Vagina (tissue), 2 donors: ENCODE results near the gene POR. TPM values are rescaled to one million over a fixed set of nuclear protein-coding genes. Genes with fewer than 3 reads are reported as not detected.

Experiments
- DNase-seq, 2 donors: peaks; one replicate each; pipeline ENCODE4 v3.0.0-alpha.2; 2017; ENCODE audit errors: extremely low spot score in 2 of 2
- H3K27ac ChIP-seq: fragments of 200-600 bp; sonication (generic); one replicate; pipeline ENCODE4 v1.5.1; 2019
- H3K27me3 ChIP-seq: fragments of 200-600 bp; sonication (generic); one replicate; pipeline ENCODE4 v1.5.1; 2019
- H3K36me3 ChIP-seq, 2 donors: fragments of 200-600 bp; sonication (generic); one replicate each; pipeline ENCODE4 v1.5.1; 2017 to 2019
- H3K4me1 ChIP-seq: fragments of 200-600 bp; sonication (generic); one replicate; pipeline ENCODE4 v1.5.1; 2019
- H3K4me3 ChIP-seq, 2 donors: fragments of 200-600 bp; sonication (generic); 1 replicate in 1 of 2; 2 replicates in 1 of 2; pipeline ENCODE4 v1.5.1; 2016 to 2019
- H3K9me3 ChIP-seq: fragments of 200-600 bp; sonication (generic); one replicate; pipeline ENCODE4 v1.5.1; 2019
- CTCF ChIP-seq, 3 experiments: fragments of 450-650 bp in 2 of 3; fragments of 200-600 bp in 1 of 3; sonication (generic) in 1 of 3; IDR thresholded peaks; one replicate each; pipeline ENCODE4 v1.5.1; 2017 to 2019; ENCODE audit warnings: antibody characterized with exemption in 3 of 3, mild to moderate bottlenecking in 2 of 3, moderate library complexity in 2 of 3
- POLR2A ChIP-seq, 2 donors: fragments of 450-650 bp; IDR thresholded peaks; one replicate each; pipeline ENCODE4 v1.6.1; 2017; ENCODE audit warnings: antibody characterized with exemption in 2 of 2, mild to moderate bottlenecking in 2 of 2, moderate library complexity in 2 of 2
- POLR2AphosphoS5 ChIP-seq, 2 donors: sonication (generic); formaldehyde crosslinking; IDR thresholded peaks; one replicate each; pipeline ENCODE4 v1.9.0; 2017; ENCODE audit warnings: antibody characterized with exemption in 2 of 2, mild to moderate bottlenecking in 2 of 2, low read depth in 1 of 2; ENCODE audit not compliant: insufficient read depth in 1 of 2
- intact Hi-C: fragments of 100-400 bp; cut with DNase I; formaldehyde crosslinking; loops from one replicate; pipeline ENCODE4 v1.15.1; 2023
- total RNA-seq: library from RNA; depleted of rRNA; stranded (reverse); fragments of >200 nt; gene quantifications from one replicate; pipeline ENCODE4 v1.2.3, GENCODE V29; 2016

Gene POR
- total RNA-seq, 1 donor from 2014 or later = 94.3 TPM

DNA sequence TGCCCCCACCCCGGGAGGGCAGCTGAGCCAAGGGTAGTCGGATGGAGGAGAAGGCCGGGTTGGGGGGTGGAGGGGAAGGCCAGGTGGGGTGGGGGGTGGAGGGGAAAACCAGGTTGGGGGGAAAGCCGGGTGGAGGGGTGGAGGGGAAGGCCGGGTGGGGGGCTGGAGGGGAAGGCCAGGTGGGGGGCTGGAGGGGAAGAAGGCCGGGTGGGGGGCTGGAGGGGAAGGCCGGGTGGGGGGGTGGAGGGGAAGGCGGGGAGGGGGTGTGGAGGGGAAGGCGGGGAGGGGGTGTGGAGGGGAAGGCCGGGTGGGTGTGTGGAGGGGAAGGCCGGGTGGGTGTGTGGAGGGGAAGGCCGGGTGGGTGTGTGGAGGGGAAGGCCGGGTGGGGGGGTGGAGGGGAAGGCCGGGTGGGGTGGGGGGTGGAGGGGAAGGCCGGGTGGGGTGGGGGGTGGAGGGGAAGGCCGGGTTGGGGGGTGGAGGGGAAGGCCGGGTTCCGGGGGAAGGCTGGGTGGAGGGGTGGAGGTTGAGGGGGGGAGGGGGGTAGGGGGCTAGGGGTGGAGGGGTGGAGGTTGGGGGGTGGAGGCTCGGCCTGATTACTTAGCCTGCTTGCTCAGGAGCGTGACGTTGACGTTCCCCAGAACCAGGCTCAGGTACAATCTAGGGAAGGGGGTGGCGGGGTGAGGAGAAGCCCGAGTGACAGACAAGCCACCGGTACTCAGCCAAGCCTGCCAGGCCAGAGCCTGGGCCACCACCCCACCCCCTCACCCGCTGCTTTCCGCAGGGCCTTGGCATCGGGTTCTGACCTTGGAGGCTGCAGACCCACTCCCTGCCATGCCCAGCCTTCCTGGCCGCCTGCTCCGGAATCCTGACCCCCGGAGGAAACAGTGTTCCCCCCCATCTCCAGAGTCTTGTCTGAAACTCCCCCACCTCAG lies 73.9 kb downstream of the POR start:
- Histone ChIP-seq H3K27me3 (no peaks in the 10 kb centered on the region), H3K27ac (no peak overlapping the region), H3K36me3 (peaks cover 0 to 52% of the 10 kb centered on the region in 2 donors), H3K9me3 (no peaks in the 10 kb centered on the region), H3K4me3 (peak overlapping the region in 1 of 2 donors; percentile 35), H3K4me1 (peaks cover 31% of the 10 kb centered on the region)
- TF ChIP-seq CTCF (IDR thresholded peaks at IDR 0.05) = no peak
- no peak for TF ChIP-seq POLR2A (IDR thresholded peaks at IDR 0.05)
- no peak for TF ChIP-seq POLR2AphosphoS5 (IDR thresholded peaks at IDR 0.05; ENCODE audit: insufficient read depth in 1 of 2, low read depth in 1 of 2)
- intact Hi-C loops = no loop called here
- no peak for DNase-seq

DNA sequence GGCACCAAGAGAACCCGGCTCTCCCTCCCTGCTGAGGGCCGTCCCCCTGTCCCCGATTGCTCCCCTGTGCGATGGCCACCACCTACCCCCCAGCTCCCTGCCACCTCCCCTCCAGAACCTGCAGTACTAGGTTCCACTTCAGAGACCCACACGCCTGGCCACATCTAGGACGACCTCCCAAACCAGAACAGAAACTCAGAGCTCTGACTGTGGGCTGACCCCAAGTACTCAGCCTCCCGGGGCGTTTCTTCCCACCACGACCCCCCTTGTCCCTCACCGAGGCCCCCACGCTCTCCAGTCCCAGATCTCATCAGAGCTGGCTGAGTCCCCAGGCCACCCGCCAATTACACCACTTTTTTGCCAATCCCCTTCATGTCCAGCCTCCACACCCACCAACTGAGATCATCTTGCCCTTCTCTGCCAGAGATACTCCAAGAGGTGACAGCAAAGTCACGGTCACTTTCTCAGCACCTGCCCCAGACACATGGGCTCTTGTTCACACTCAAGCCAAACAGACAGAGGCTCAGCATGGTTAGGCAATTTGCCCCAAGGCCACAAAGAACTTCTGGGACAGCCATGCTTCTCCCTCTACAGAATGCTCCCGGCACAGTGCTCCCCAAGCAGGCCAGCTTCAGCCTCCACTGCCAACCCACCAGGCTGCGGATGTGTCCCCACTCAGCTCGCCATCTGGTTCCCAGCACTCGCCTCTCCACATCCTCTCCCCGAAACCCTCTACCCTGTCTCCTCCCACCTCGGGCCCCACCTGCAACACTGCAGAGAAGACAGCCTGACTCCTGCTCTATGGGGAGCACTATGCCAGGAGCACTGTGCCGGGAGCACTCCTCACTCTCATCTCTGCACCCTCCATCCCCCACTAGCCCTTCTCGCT lies 74.8 kb downstream of the POR start:
- Histone ChIP-seq H3K27me3 (no peaks in the 10 kb centered on the region), H3K27ac (peak overlapping the region; percentile 33), H3K4me1 (peaks cover 32% of the 10 kb centered on the region), H3K36me3 (peaks cover 0 to 44% of the 10 kb centered on the region in 2 donors), H3K4me3 (peak overlapping the region in 1 of 2 donors; percentile 35), H3K9me3 (no peaks in the 10 kb centered on the region)
- no peak for DNase-seq
- no peak for TF ChIP-seq CTCF (IDR thresholded peaks at IDR 0.05)
- TF ChIP-seq POLR2AphosphoS5 (IDR thresholded peaks at IDR 0.05; ENCODE audit: insufficient read depth in 1 of 2, low read depth in 1 of 2) = no peak
- TF ChIP-seq POLR2A (IDR thresholded peaks at IDR 0.05) = no peak
- intact Hi-C loops = no loop called here

GRCh38 chr7:75991531-75992082 lies 76.7 kb downstream of the POR start:
- TF ChIP-seq POLR2A (IDR thresholded peaks at IDR 0.05) (no peak), CTCF (IDR thresholded peaks at IDR 0.05) (no peak)
- Histone ChIP-seq H3K27me3 (no peaks in the 10 kb centered on the region), H3K9me3 (no peaks in the 10 kb centered on the region), H3K4me1 (peaks cover 37% of the 10 kb centered on the region), H3K27ac (peak overlapping the region; percentile 92), H3K4me3 (no peak overlapping the region), H3K36me3 (peaks cover 0 to 25% of the 10 kb centered on the region in 2 donors)
- DNase-seq = no peak
- intact Hi-C loops = no loop called here

- no peak for DNase-seq
- Histone ChIP-seq H3K4me3 (no peak overlapping the region), H3K4me1 (peaks cover 37% of the 10 kb centered on the region), H3K27me3 (no peaks in the 10 kb centered on the region), H3K36me3 (peaks cover 0 to 19% of the 10 kb centered on the region in 2 donors), H3K27ac (peak overlapping the region; percentile 92), H3K9me3 (no peaks in the 10 kb centered on the region)
- TF ChIP-seq POLR2AphosphoS5 (IDR thresholded peaks at IDR 0.05; ENCODE audit: insufficient read depth in 1 of 2, low read depth in 1 of 2) = no peak
- TF ChIP-seq POLR2A (IDR thresholded peaks at IDR 0.05) = no peak
- no peak for TF ChIP-seq CTCF (IDR thresholded peaks at IDR 0.05)
- intact Hi-C loops = no loop called here
Measured at GRCh38 chr7:75992083-75992755, 77.3 kb downstream of the POR start.
